ENCODE measurements around the gene PPIA. TPM values are rescaled to one million over a fixed set of nuclear protein-coding genes. Genes with fewer than 3 reads are reported as not detected.
A peak's percentile ranks its signal among the peaks of the same experiment; 100 is the strongest.
"Not testable (repeated sequence)": the region's sequence is repeated elsewhere in the genome, so short reads cannot be mapped to it uniquely, and the experiment has no call there.

Gene PPIA
- total RNA-seq, 1 donor from 2014 or later: 1,502 TPM

- DNase-seq (ENCODE audit: low read depth in 2 of 2): no peak
These were observed 9.4 kb upstream of the PPIA start for GRCh38 chr7:44787041-44787440.

- DNase-seq (ENCODE audit: low read depth in 2 of 2): no peak
These were observed 8.7 kb upstream of the PPIA start for GRCh38 chr7:44787762-44788161.

- DNase-seq (ENCODE audit: low read depth in 2 of 2): no peak
These were observed 6.5 kb upstream of the PPIA start for GRCh38 chr7:44789990-44790389.

GRCh38 chr7:44791278-44792219, 4.9 kb upstream of the PPIA start:
- DNase-seq (ENCODE audit: low read depth in 2 of 2): no peak

- no peak for DNase-seq (ENCODE audit: low read depth in 2 of 2)
These were observed 2.6 kb upstream of the PPIA start for GRCh38 chr7:44793919-44794318.

GRCh38 chr7:44794331-44794730, 2.1 kb upstream of the PPIA start:
- DNase-seq (ENCODE audit: low read depth in 2 of 2): no peak

- no peak for DNase-seq (ENCODE audit: low read depth in 2 of 2)
These were observed 412 bp upstream of the PPIA start for GRCh38 chr7:44796034-44796503.

- peak; percentile 91 to 93 for DNase-seq (ENCODE audit: low read depth in 2 of 2)
These were observed 1.1 kb downstream of the PPIA start for GRCh38 chr7:44797329-44798258.

GRCh38 chr7:44798649-44799305, 2.3 kb downstream of the PPIA start:
- no peak for DNase-seq (ENCODE audit: low read depth in 2 of 2)

GRCh38 chr7:44799939-44800338, 3.5 kb downstream of the PPIA start:
- no peak for DNase-seq (ENCODE audit: low read depth in 2 of 2)

- no peak for DNase-seq (ENCODE audit: low read depth in 2 of 2)
These were observed 5.4 kb downstream of the PPIA start for GRCh38 chr7:44801890-44802289.

- no peak for DNase-seq (ENCODE audit: low read depth in 2 of 2)
These were observed 6.0 kb downstream of the PPIA start for GRCh38 chr7:44802418-44803025.

- not testable (repeated sequence) for DNase-seq (ENCODE audit: low read depth in 2 of 2)
These were observed 7.5 kb downstream of the PPIA start for GRCh38 chr7:44803828-44804519.

GRCh38 chr7:44805950-44806349, 9.5 kb downstream of the PPIA start:
- DNase-seq (ENCODE audit: low read depth in 2 of 2): no peak

GRCh38 chr7:44808914-44809393, 12.5 kb downstream of the PPIA start:
- DNase-seq (ENCODE audit: low read depth in 2 of 2): no peak

GRCh38 chr7:44811093-44811492, 14.6 kb downstream of the PPIA start:
- DNase-seq (ENCODE audit: low read depth in 2 of 2): no peak

- no peak for DNase-seq (ENCODE audit: low read depth in 2 of 2)
These were observed 15.1 kb downstream of the PPIA start for GRCh38 chr7:44811571-44811970.

- DNase-seq (ENCODE audit: low read depth in 2 of 2): no peak
These were observed 18.4 kb downstream of the PPIA start for GRCh38 chr7:44814919-44815318.

GRCh38 chr7:44819292-44819691, 22.8 kb downstream of the PPIA start:
- DNase-seq (ENCODE audit: low read depth in 2 of 2): no peak

GRCh38 chr7:44823255-44823781, 26.8 kb downstream of the PPIA start:
- no peak for DNase-seq (ENCODE audit: low read depth in 2 of 2)
